Measurements from ENCODE around the gene TAS1R2.
"Not testable (repeated sequence)": the region's sequence is repeated elsewhere in the genome, so short reads cannot be mapped to it uniquely, and the experiment has no call there.

The TAS1R2 gene

DNA sequence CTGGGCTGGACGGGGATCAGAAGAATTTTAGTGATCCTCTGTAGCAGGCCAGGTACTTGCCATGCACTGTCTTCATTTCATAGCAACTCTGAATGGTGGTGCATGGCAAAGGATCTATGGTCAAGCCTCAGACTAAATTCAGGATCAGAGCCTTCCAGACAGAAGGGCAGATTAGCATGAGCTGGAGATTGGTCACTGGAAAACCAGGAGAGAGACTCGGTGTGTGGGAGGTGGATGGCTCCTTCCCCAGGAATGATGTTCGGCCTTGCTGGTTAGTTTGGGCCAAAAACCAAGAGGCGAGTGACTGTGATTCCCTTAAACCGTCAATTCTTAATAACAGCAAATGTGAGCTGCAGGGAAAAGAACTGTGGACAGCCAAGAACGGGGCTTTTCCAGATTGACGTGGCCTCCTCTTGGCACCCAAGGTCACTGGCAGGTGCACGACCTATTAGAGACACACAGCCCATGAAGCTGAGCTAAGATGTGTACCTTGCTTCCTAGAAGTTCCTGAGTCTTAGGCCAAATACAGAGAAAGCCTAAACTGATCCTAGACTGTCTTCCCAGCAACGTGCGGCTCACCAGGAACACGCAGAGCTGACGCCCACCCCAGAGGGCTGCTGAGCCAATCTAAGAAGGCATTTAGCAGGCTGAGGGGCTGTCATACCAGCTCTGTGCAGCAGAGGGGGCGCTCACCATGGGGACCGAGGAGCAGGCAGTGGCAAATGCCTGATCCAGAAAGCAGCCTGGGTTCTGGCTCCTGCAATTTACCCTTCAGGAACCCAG lies 24.4 kb upstream of the TAS1R2 start:
- peak; percentile 14 for DNase-seq

- DNase-seq: no peak
Observed at GRCh38 chr1:18883079-18883478, 23.6 kb upstream of the TAS1R2 start.

GRCh38 chr1:18882486-18882885 lies 23.0 kb upstream of the TAS1R2 start:
- DNase-seq: no peak

GRCh38 chr1:18881642-18882431 lies 22.4 kb upstream of the TAS1R2 start:
- DNase-seq: no peak

GRCh38 chr1:18881164-18881563 lies 21.7 kb upstream of the TAS1R2 start:
- DNase-seq: no peak

DNA sequence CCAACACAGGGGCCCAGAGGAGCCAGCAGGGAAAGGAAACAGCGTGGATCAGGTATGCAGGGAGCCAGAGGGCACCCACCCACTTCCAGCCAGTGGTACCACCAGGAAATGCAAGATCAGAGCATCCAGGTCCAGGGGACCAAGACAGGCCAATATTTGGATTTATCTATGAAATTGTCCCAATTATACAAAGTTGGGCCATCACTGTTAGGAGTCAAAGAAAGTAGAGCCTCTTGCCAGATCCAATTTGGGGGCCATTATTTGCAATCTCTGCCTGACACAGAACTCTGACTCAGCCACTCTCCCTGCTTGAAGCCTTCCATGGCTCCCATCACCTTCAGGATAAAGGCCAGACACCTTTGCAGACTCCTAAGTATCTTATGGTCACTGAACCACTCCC lies 21.1 kb upstream of the TAS1R2 start:
- no peak for DNase-seq

- DNase-seq: no peak
Observed at GRCh38 chr1:18879791-18880309, 20.4 kb upstream of the TAS1R2 start.

DNA sequence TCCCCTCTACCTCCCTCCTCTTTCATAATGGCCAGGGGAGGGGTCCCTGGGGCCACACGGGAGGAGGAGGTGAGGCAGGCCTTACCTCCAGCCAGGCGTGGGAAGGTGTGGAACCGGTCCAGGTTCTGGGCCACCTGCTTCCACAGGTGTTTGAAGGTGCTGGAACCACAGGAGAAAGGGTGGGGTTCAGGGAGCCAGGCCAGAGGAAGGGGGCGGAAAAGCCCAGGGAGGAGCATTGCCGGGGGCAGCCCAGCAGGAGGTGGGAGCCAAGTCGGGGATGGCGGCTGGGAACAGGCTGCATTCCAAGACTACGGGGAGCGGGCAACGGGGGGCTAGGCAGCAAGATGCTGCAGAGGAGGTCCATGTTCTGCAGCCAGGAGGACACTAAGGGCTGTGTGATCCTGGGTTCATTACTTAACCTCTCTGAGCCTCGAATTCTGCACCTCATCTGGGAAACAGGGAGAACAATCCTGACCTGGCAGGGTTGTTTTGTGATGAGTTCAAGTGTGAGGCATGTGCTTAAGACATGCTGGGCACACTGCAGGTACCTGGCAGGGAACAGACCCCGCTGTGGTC lies 19.8 kb upstream of the TAS1R2 start:
- no peak for DNase-seq

DNA sequence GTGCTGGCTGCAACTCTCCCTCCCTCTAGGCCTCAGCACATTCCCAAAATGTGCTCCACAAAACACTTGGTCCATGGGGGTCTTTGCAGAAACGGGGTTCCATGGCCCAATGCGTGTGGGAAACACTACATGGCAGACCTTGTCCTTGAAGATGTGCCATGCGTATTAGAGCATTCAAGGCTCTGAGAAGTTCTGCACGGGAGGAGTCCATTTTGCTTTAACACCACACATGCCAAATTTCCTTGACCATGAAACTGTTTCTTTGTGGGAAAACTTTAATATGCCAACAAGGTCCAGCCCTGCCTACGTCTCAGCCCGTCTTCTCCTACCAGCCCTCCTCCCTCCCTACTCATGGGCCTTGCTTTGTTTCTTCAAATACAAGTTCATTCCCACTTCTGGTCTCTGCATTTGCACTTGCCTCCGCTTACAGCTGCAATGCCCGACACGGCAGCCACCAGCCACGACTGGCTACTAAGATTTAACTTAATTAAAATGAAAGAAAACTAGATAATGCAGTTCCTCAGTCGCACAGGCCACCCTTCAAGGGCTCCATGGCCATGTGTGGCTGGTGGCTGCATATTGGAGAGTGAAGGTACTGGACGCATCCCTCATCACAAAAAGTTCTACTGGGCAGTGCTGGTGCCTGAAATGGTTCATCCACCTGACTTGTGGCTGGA lies 19.2 kb upstream of the TAS1R2 start:
- DNase-seq: no peak

DNA sequence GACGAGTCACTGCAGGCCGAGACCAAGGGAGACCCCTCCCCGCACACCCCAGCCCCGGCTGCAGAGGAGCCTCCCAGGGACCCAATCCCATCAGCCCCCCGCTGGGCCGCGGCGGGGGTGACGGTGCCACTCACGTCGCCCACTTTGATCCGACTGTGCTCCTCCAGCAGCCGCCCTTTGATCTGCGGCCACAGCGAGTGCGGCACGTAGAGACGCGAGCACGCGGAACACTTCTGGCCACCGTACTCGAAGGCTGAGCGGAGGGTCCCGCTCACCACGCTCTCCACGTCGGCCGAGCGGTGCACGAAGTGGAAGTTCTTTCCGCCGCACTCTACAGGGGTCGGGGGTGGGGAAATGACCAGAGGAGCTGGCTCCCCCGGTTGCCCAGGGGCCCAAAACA lies 17.8 kb upstream of the TAS1R2 start:
- DNase-seq: no peak

GRCh38 chr1:18876210-18876609 lies 16.8 kb upstream of the TAS1R2 start:
- DNase-seq: no peak

DNA sequence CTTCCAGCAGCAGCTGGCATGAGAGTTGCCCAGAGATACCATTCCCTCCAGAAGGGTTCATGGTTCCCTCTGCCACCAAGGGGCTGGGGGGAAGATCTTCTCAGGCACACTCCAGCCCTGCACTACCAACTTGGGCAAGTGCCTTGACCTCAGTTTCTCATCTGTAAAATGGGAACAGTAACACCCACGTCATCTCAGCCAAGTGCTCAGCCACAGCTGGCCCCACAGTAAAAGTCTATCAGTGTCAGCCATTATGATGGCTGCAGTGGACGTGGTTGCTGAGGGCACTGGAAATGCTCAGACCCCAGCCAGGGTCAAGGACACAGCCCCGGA lies 16.3 kb upstream of the TAS1R2 start:
- no peak for DNase-seq

GRCh38 chr1:18875107-18875795 lies 15.8 kb upstream of the TAS1R2 start:
- DNase-seq: peak; percentile 64

GRCh38 chr1:18874600-18874999 lies 15.1 kb upstream of the TAS1R2 start:
- no peak for DNase-seq

- DNase-seq: no peak
Observed at GRCh38 chr1:18874036-18874435, 14.6 kb upstream of the TAS1R2 start.

GRCh38 chr1:18872071-18872611 lies 12.7 kb upstream of the TAS1R2 start:
- DNase-seq: no peak

GRCh38 chr1:18871401-18872070 lies 12.1 kb upstream of the TAS1R2 start:
- no peak for DNase-seq

DNA sequence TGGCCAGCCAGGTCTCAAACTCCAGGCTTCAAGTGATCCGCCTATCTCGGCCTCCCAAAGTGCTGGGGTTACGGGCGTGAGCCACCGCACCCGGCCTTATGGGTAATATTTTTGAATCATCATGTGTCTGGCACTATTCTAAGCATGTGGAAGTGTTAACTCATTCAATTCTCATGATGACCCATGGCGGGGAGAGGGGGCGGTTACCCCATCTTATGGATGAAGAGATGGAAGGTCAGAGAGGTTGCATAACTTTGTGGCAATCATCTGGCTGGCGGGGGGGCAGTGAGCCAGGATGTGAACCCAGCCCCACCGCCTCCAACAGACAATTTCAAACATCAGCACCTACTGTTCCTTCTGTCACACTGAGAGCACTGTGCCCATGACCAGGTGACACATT lies 11.5 kb upstream of the TAS1R2 start:
- DNase-seq: no peak

DNA sequence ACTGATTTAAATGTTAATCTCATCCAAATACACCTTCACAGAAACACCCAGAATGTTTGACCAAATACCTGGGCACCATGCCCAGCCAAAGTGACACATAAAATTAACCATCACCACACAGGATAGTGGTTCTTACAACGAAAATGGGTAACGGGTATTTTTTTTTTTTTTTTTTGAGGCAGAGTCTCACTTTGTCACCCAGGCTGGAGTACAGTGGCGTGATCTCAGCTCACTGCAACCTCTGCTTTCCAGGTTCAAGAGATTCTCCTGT lies 11.1 kb upstream of the TAS1R2 start:
- not testable (repeated sequence) for DNase-seq

DNA sequence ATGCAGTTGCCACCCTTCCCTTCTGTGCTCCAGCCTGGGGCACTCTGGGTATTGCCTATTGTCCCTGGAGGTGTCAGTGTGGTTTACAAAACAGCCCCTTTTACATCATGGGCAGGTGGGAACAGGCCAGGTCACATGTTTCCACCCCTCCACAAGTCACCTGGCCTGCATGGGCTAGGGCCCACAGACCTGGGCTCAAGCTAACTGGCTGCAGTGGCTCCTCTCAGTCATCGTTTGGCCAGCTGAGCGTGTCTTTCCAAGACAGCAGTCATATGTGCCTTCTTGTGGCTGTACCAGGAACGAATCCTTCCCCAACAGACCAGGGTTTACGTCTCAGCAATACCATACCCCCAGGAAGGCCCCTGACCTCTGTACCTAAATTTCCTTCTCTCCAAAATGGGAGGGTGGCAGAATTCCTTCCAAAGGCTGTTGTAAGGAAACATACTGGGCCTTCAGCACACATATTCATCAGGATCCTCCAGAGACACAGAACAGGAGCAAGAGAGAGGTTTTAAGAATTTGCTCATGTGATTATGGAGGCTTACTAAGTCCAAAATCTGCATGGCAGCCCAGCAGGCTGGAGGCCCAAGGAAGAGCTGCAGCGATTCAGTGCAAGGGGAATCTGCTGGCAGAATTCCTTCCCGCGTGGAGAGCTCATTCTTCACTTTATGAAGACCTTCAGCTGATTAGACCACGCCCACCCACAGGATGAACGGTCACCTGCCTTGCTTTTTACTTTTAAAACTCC lies 10.6 kb upstream of the TAS1R2 start:
- DNase-seq: no peak

GRCh38 chr1:18868801-18869424 lies 9.5 kb upstream of the TAS1R2 start:
- DNase-seq: no peak
